AG09319 (cell line): ENCODE data around the gene HKDC1.

ENCODE experiments used
- DNase-seq: peaks from one replicate; pipeline ENCODE4 v3.0.0-alpha.2; 2010; ENCODE audit warnings: low read depth; ENCODE audit errors: extremely low read depth
- TF ChIP-seq, protein P1 (sequence below): IDR thresholded peaks from 2 replicates; pipeline ENCODE4 v1.5.1; 2011; ENCODE audit warnings: low read depth, mild to moderate bottlenecking, inconsistent platforms, low read length, moderate library complexity

Gene HKDC1

DNA sequence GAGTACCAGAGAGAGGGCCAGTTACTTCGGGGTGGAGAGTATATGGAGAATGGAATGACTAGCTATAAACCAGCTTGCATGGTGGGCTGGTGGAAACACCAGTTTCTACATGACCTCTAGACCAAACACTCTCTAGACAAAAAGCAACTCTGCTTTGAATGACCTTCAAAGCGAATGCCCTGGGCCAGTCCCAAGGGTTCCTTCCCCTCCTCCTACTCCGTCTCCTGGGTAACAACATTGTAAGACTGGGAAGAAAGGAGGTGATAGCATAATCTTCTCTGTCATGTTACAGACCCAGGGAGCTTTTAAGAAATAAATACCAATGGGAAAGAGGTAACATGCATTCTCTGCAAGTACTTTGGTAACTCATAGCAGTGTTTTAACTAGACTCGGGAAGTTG lies 65.6 kb downstream of the HKDC1 start:
- no peak for DNase-seq
- TF ChIP-seq, protein P1, sequence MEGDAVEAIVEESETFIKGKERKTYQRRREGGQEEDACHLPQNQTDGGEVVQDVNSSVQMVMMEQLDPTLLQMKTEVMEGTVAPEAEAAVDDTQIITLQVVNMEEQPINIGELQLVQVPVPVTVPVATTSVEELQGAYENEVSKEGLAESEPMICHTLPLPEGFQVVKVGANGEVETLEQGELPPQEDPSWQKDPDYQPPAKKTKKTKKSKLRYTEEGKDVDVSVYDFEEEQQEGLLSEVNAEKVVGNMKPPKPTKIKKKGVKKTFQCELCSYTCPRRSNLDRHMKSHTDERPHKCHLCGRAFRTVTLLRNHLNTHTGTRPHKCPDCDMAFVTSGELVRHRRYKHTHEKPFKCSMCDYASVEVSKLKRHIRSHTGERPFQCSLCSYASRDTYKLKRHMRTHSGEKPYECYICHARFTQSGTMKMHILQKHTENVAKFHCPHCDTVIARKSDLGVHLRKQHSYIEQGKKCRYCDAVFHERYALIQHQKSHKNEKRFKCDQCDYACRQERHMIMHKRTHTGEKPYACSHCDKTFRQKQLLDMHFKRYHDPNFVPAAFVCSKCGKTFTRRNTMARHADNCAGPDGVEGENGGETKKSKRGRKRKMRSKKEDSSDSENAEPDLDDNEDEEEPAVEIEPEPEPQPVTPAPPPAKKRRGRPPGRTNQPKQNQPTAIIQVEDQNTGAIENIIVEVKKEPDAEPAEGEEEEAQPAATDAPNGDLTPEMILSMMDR, result no peak

DNA sequence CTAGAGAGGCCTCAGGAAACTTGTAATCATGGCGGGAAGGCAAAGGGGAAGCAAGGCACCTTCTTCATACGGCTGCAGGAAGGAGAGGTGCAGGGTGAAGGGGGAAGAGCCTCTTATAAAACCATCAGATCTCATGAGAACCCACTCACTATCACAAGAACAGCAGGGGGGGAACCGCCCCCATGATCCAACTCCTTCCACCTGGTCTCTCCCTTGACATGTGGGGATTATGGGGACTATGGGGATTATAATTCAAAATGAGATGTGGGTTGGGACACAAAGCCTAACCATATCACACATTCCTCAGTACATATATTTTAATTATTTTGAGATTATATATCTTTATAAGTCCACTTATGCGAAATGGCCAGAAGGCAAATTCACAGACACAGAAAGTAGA lies 67.0 kb downstream of the HKDC1 start:
- TF ChIP-seq, protein P1, result no peak
- DNase-seq, result no peak

DNA sequence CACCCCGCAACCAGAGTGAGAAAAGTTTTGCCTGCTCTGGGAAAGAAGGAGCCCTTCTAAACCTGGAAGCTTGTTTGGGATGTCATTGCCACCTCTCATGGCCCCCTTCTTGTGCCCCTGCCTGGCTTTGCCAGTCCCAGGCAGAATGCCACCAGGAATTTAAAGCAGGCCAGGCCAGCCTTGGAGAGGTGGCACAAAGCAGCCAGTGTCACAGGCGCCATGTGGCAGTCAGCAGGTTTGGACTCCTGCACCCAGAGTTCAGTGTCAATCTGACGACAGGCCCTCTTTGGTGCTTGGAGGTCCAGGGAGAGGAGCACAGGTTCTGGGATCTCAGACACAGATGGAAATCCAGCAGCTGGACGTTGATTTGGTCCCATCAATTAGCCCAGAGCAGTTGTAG lies 70.9 kb downstream of the HKDC1 start:
- TF ChIP-seq, protein P1, result no peak
- DNase-seq, result no peak

DNA sequence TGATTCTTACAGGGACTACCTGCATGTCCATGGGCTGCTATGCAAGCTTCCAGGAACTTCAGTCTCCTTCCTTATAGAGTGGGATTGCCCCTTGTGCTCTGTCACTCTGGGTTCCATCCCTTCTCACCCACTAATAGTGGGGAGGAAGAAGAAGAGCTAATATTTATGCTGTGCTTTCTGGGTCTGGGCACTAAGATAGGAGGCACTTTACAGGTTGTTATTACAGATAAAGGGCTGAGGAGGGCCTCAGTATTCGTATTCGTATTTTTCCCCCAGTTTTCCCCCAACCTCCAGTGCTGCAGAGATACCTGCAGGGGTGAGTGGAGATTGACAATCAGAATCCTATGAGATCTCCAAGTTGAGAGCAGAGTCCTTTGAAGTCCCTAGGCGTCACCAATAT lies 72.3 kb downstream of the HKDC1 start:
- DNase-seq, result no peak
- TF ChIP-seq, protein P1, result no peak

DNA sequence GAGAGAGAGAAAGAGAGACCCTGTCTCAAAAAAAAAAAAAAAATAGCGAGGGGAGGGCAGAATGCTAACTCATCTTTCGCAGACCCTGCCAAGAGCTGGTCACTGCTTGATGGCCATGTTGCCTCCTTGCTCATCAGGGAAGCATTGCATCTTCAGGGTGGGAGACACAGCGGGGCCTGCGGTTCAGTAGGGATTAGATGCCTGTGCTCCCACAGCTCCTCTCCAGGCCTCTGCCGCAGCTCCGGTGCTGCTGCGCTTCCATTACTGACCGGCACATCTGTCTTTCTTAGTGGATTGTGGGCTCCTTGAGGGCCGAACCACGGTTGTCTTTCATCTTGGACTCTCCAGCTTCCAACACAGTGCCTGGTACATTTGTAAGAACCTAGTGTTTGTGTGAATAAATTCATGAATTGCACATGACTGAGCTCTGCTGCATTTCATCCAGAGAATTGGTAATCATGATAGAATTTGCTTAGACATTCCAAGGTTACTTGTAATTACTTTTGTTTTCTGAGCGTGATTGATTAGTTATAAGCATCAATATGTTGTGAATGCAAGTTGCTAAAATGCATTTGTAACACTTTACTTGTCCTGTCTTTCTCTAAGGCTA lies 75.0 kb downstream of the HKDC1 start:
- no peak for DNase-seq
- TF ChIP-seq, protein P1, result no peak

DNA sequence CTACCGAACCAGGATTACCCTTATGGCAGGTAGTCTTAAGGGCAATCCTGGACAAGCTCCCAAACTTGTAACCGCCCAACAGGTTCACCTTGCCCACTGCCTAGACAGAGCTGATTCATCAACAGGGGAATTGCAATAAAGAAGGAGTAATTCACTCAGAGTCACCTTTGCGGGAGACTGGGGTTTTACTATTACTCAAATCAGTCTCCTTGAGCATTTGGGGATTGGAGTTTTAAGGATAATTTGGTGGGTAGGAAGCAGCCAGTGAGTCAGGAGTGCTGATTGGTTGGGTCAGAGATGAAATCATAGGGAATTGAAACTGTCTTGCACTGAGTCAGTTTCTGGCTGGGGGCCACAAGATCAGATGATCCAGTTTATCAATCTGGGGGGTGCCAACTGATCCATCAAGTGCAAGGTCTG lies 83.5 kb downstream of the HKDC1 start:
- TF ChIP-seq, protein P1, result no peak

DNA sequence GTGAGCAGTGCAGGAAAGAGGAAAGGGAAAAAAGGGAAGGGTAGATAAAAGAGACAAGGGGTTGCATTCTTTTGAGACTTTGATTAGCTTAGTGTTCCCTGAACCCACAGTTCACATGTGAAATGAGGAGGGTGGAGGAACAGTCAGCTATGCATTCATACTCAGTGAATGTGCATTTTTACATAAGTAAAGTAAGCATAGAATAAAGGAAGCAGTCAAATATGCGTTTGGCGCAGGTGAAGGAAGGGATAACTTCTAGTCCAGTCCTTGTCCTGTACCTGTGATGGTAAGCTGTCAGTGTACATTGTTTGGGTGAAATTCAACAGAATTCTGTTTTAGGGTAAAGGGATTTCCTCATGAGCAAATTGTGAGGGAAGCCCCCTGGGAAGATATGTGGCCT lies 86.3 kb downstream of the HKDC1 start:
- DNase-seq, result no peak
- TF ChIP-seq, protein P1, result no peak

More for the DNA sequence above, 83.5 kb downstream of the HKDC1 start:
- DNase-seq, result no peak
